Fibroblast of lung (primary cell): ENCODE measurements around the gene PRDX1. TPM values are rescaled to one million over a fixed set of nuclear protein-coding genes. Genes with fewer than 3 reads are reported as not detected.
A peak's percentile ranks its signal among the peaks of the same experiment; 100 is the strongest.

Source experiments
- DNase-seq, 2 donors: peaks; one replicate each; pipeline versions ENCODE4 v3.0.0 to v3.0.0-alpha.2; 2010; ENCODE audit warnings: low read depth in 2 of 2
- H2AFZ ChIP-seq: 2 replicates; pipeline ENCODE4 v1.5.1; 2012; ENCODE audit warnings: low read length, control low read depth, inconsistent platforms
- H3K27ac ChIP-seq: 2 replicates; pipeline ENCODE4 v1.5.1; 2011; ENCODE audit warnings: low read length, control low read depth; ENCODE audit not compliant: insufficient read depth
- H3K27me3 ChIP-seq: 2 replicates; pipeline ENCODE4 v1.5.1; 2011; ENCODE audit warnings: mild to moderate bottlenecking, low read length; ENCODE audit not compliant: control insufficient read depth, insufficient read depth
- H3K36me3 ChIP-seq: 2 replicates; pipeline ENCODE4 v1.5.1; 2011; ENCODE audit warnings: low read length; ENCODE audit not compliant: control insufficient read depth, insufficient read depth
- H3K4me1 ChIP-seq: 2 replicates; pipeline ENCODE4 v1.5.1; 2011; ENCODE audit warnings: low read length; ENCODE audit not compliant: control insufficient read depth, insufficient read depth; ENCODE audit errors: extremely low read depth
- H3K4me2 ChIP-seq: 2 replicates; pipeline ENCODE4 v1.5.1; 2011; ENCODE audit warnings: low read length, control low read depth; ENCODE audit not compliant: insufficient read depth; ENCODE audit errors: extremely low read depth
- H3K4me3 ChIP-seq, 4 experiments: fragments of 200-600 bp in 1 of 4; sonication (generic) in 1 of 4; replicated peaks in 1 of 4; 2 replicates each; pipeline ENCODE4 v1.5.1; 2011 to 2016; ENCODE audit warnings: low read length in 4 of 4, low read depth in 3 of 4, mild to moderate bottlenecking in 3 of 4, control low read depth in 2 of 4, inconsistent platforms in 1 of 4, mixed read lengths in 1 of 4; ENCODE audit not compliant: insufficient read depth in 1 of 4; ENCODE audit errors: control extremely low read depth in 1 of 4
- H3K79me2 ChIP-seq: 2 replicates; pipeline ENCODE4 v1.5.1; 2012; ENCODE audit warnings: mild to moderate bottlenecking, low read length, inconsistent platforms; ENCODE audit not compliant: control insufficient read depth, insufficient read depth
- H3K9ac ChIP-seq: 2 replicates; pipeline ENCODE4 v1.5.1; 2011; ENCODE audit warnings: mild to moderate bottlenecking, low read length, control low read depth; ENCODE audit not compliant: insufficient read depth
- H3K9me3 ChIP-seq: 2 replicates; pipeline ENCODE4 v1.5.1; 2012; ENCODE audit warnings: low read depth, low read length; ENCODE audit not compliant: control insufficient read depth, insufficient read depth
- H4K20me1 ChIP-seq: 2 replicates; pipeline ENCODE4 v1.5.1; 2011; ENCODE audit warnings: low read length; ENCODE audit not compliant: control insufficient read depth, insufficient read depth; ENCODE audit errors: extremely low read depth
- CTCF ChIP-seq, 2 donors: IDR thresholded peaks in 1 of 2; conservative IDR thresholded peaks in 1 of 2; 1 replicate in 1 of 2; 2 replicates in 1 of 2; pipeline ENCODE4 v1.5.1; 2011 to 2012; ENCODE audit warnings: low read length in 2 of 2, control low read depth in 1 of 2, inconsistent platforms in 1 of 2, low read depth in 1 of 2, mild to moderate bottlenecking in 1 of 2
- EZH2 ChIP-seq: IDR thresholded peaks from 2 replicates; pipeline ENCODE4 v1.5.1; 2012; ENCODE audit warnings: low read length, control low read depth, mild to moderate bottlenecking; ENCODE audit errors: missing control alignments
- polyA plus RNA-seq, 2 donors: library from polyadenylated mRNA; depleted of rRNA in 1 of 2; stranded (reverse) in 1 of 2; unstranded in 1 of 2; fragments of >200 nt; gene quantifications; 2 replicates each; pipeline ENCODE4 v1.2.1, GENCODE V29; 2011 to 2012; ENCODE audit warnings: missing spikeins in 1 of 2
- total RNA-seq: library from RNA; depleted of rRNA; stranded (reverse); fragments of >200 nt; gene quantifications from 2 replicates; pipeline ENCODE4 v1.2.1, GENCODE V29; 2014

PRDX1 gene
- total and polyA plus RNA-seq, 2 donors (not counting 1 experiment from before 2014, with no cell fraction given): 420 to 789 TPM

DNA sequence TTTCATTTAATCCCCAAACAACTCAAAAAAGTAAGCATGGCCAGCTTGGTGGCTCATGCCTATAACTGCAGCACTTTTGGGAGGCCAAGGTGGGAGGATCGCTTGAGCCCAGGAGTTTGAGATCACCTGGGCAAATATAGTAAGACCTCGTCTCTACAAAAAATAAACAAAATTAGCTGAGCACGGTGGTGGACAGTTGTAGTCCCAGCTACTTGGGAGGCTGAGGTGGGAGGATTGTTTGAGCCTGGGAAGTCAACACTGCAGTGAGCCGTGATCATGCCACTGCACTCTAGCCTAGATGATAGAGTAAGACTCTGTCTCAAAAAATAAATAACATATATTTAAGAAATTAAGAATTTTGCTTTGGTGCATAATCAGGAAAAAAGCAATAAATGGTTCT, 22.8 kb upstream of the PRDX1 start:
- Histone ChIP-seq H3K4me3 (no peak overlapping the region), H2AFZ (no peak overlapping the region), H3K36me3 (no peaks in the 10 kb centered on the region), H3K27me3 (no peaks in the 10 kb centered on the region), H4K20me1 (no peaks in the 10 kb centered on the region), H3K4me2 (no peak overlapping the region), H3K9me3 (no peaks in the 10 kb centered on the region), H3K79me2 (no peaks in the 10 kb centered on the region), H3K9ac (no peak overlapping the region), H3K4me1 (no peaks in the 10 kb centered on the region), H3K27ac (no peak overlapping the region)
- no peak for TF ChIP-seq EZH2
- no peak for TF ChIP-seq CTCF (conservative IDR thresholded peaks at IDR 0.05 in 1 of 2, IDR thresholded peaks at IDR 0.05 in 1 of 2; ENCODE audit: low read depth in 1 of 2, low read length in 2 of 2)
- DNase-seq: no peak

DNA sequence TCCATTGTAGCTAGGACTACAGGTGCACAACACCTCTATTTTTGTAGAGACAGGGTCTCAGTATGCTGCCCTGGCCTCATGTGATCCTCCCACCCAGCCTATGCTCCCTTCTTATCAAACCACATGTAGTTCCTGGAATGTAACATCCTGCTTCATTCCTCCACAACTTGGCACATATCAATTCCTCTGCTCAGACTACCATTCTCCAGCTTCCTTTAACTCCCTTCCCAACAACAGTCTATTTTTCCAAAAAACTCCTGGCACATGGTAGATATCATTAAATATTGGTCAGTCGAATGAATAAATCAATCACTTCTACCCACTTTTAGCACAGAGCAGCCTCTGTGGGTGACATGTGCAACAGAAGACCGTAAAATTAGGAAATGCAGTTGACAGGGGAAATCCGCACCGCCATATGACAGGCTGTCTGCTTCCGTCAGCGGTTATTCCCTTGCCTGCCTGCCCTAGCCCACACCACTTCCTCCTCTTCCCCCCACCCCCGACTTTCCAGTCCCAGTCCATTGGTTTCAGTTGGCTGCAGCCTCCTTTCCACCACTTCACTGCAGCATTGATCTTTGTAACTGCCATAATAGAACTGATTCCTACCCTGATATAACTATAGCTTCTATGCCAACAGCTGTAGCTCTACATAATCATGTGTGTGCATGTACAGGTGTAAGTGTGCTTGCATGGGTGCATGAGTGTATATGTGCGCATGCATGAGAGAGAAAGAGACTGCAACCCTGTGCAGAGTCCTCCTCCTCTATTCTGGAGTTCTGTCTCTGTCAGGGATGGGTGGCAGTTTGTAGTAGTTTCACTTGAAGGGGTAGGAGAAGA, 22.1 kb upstream of the PRDX1 start:
- Histone ChIP-seq H2AFZ (peak overlapping the region; percentile 54), H3K27ac (no peak overlapping the region), H3K4me1 (no peaks in the 10 kb centered on the region), H3K4me2 (no peak overlapping the region), H3K36me3 (no peaks in the 10 kb centered on the region), H3K9ac (no peak overlapping the region), H4K20me1 (no peaks in the 10 kb centered on the region), H3K79me2 (no peaks in the 10 kb centered on the region), H3K4me3 (no peak overlapping the region), H3K9me3 (no peaks in the 10 kb centered on the region), H3K27me3 (no peaks in the 10 kb centered on the region)
- TF ChIP-seq EZH2 (no peak), CTCF (conservative IDR thresholded peaks at IDR 0.05 in 1 of 2, IDR thresholded peaks at IDR 0.05 in 1 of 2; ENCODE audit: low read depth in 1 of 2, low read length in 2 of 2) (no peak)
- DNase-seq: peak in 1 of 2 donors; percentile 28

DNA sequence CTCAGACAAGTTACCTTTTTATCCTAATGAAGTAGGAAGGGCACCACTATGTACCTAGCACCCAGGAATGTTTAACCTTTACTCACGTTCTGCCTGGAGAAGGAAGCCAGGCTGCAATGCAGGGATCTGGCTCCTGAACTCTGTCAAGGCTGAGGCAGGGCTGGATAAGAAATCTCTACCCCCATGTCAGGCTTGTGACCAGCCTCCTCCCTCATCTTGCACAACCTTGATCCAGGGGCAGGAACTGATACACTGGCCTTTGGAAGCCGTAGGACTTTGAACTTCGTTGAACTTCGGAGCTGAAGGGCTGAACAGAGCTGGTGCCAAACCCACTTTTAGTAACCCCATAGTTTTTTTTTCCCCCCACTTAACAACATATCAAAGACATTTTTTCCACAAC, 20.9 kb upstream of the PRDX1 start:
- Histone ChIP-seq H3K9ac (no peak overlapping the region), H3K27ac (no peak overlapping the region), H3K4me3 (no peak overlapping the region), H3K9me3 (no peaks in the 10 kb centered on the region), H2AFZ (no peak overlapping the region), H3K36me3 (no peaks in the 10 kb centered on the region), H4K20me1 (no peaks in the 10 kb centered on the region), H3K4me2 (no peak overlapping the region), H3K4me1 (no peaks in the 10 kb centered on the region), H3K27me3 (no peaks in the 10 kb centered on the region), H3K79me2 (no peaks in the 10 kb centered on the region)
- DNase-seq: no peak
- TF ChIP-seq EZH2 (no peak), CTCF (conservative IDR thresholded peaks at IDR 0.05 in 1 of 2, IDR thresholded peaks at IDR 0.05 in 1 of 2; ENCODE audit: low read depth in 1 of 2, low read length in 2 of 2) (no peak)
